Activated CD8-positive, alpha-beta memory T cell treated with anti-CD3 and anti-CD28 coated beads, Interleukin-2, amount 10 ng/mL, durations not matched to agents 7 days and 5 days (primary cell): ENCODE data around the gene CARF. TPM values are rescaled to one million over a fixed set of nuclear protein-coding genes. Genes with fewer than 3 reads are reported as not detected.

Source experiments
- ATAC-seq: fragments of 150-1000 bp; cut with Tn5 transposase; one replicate; pipeline ENCODE4 v1.10.0; 2021; ENCODE audit warnings: moderate library complexity
- CTCF ChIA-PET: fragments of 350-600 bp; sonication (Branson Sonifier 250); formaldehyde crosslinking; loops from one replicate; lab custom pipeline; 2021; ENCODE audit warnings: antibody characterized with exemption; lab: Charles Lee
- DNase-seq: peaks from one replicate; pipeline ENCODE4 v3.0.0-alpha.2; 2020
- H3K27ac Mint-ChIP-seq: one replicate; pipeline ENCODE4 v1.8.0; 2021; ENCODE audit warnings: mild to moderate bottlenecking, mixed read lengths
- H3K27me3 Mint-ChIP-seq: one replicate; pipeline ENCODE4 v1.8.0; 2021; ENCODE audit warnings: mixed read lengths
- H3K36me3 Mint-ChIP-seq: one replicate; pipeline ENCODE4 v1.8.0; 2021; ENCODE audit warnings: mild to moderate bottlenecking, mixed read lengths
- H3K4me1 Mint-ChIP-seq: one replicate; pipeline ENCODE4 v1.8.0; 2021; ENCODE audit warnings: mixed read lengths
- H3K4me3 Mint-ChIP-seq: one replicate; pipeline ENCODE4 v1.8.0; 2021; ENCODE audit warnings: mild to moderate bottlenecking, moderate library complexity, mixed read lengths
- H3K9me3 Mint-ChIP-seq: one replicate; pipeline ENCODE4 v1.8.0; 2022; ENCODE audit warnings: low read depth, mixed read lengths
- total RNA-seq, 2 experiments: library from RNA; stranded (reverse); gene quantifications; one replicate each; pipeline ENCODE4 v1.2.3, GENCODE V29; 2021

The CARF gene
- total RNA-seq, 2 experiments from 2014 or later: 8.2 to 11.5 TPM

DNA sequence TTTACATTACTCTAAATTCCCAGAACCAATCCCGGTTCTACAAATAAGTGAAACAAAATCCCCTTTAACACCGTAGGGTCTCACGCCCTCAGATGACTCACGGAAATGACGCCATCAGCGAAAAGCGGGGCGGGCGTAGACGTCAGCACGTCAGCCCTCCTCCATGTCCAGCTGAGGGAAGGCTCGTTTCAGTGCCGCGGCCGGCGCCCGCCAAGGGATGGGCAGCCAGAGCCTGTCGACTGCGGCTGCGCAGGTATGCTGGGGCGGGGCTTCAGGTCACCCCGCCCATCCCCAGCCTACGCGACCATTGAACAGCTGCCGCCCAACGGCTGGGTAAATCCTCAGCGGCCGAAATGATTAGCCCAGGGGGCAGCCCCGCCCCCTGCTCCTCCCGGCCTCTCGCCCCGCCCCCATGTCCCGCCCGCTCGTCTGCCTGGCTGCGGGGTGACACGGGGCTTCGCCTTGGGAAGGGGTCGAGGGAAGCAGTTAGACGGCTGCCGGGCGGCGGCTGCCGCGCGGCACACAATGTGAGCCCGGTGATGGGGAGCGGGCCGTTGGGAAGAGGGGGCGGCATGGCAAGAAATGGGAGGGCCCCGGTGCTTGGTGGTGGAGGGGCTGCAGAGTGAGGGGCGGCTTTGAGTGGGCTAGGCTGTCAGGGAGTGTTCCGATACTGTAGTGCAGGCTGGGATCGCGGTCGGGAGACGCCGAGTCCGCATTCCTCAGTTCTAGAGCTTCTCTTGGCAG, 102.6 kb downstream of the CARF start, which contains the start of gene NBEAL1:
NBEAL1 (plus strand) TSS at position 420 of the 744 bp plus-strand sequence. CDS start 1,510 bp downstream, outside the sequence.
- H3K27me3 Mint-ChIP-seq: peaks cover 15% of the 10 kb centered on the region
- H3K4me3 Mint-ChIP-seq: peak within 1 kb of the TSS; percentile 95
- CTCF ChIA-PET: interaction anchor here (1.4 kb wide), 1 partner anchor 103 kb away, joined by 8 read pairs; the partner anchor contains the start of genes CARF and WDR12
- peak; percentile 97 for ATAC-seq
- H3K27ac Mint-ChIP-seq: peak within 1 kb of the TSS; percentile 91
- peaks cover 3% of the 10 kb centered on the region for H3K36me3 Mint-ChIP-seq
- no peaks in the 10 kb centered on the region for H3K9me3 Mint-ChIP-seq
- peak; percentile 98 for DNase-seq
- H3K4me1 Mint-ChIP-seq: peaks cover 43% of the 10 kb centered on the region

DNA sequence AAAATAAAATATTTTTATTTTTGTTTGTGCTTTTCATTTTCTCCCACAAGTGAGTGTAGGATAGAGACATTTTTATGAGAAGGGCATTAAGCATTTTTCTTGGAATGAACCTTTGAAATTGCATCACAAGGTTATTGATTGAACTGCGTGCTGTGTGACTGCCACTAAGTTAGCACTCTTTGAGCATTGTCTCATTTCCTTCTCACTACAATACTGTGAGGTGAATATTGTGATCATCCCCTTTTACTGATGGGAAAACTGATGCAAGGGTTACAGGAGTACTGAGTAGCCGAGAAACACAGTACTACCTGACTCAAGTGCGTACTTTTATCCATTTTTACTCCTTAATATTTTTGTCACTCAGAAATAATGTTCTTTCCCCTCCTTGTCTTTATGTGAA, 104.6 kb downstream of the CARF start:
- no peak for DNase-seq
- Mint-ChIP-seq H3K4me1 (peaks cover 43% of the 10 kb centered on the region), H3K27ac (no peak overlapping the region), H3K27me3 (peaks cover under 1% of the 10 kb centered on the region), H3K9me3 (no peaks in the 10 kb centered on the region), H3K4me3 (no peak overlapping the region), H3K36me3 (peaks cover 3% of the 10 kb centered on the region)
- CTCF ChIA-PET: no interaction called here
- ATAC-seq: no peak

DNA sequence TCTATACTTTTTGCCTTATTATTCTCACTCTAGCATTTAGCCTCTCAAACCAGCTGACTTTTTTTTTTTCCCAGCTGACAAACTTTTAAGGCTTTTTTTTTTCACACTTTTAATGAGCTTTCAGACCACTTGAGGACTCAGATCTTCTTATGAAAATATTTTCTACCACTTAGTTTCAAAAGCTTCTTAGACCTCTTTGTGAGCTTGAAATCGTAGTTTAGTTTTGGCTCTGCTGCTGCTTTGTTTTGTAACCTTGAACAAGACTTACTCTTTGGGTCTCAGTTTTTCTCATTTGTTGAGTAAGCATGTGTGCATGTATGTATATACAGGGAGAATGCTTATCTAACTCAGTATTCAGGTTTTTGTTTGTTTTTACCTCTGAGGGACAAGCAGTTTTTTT, 106.1 kb downstream of the CARF start:
- peaks cover 3% of the 10 kb centered on the region for H3K36me3 Mint-ChIP-seq
- ATAC-seq (no peak), DNase-seq (no peak)
- CTCF ChIA-PET: interaction anchor here (0.7 kb wide), 1 partner anchor 11 kb away, joined by 3 read pairs; no protein-coding TSS in a partner anchor
- no peaks in the 10 kb centered on the region for H3K27me3 Mint-ChIP-seq
- no peak overlapping the region for H3K27ac Mint-ChIP-seq
- H3K9me3 Mint-ChIP-seq: no peaks in the 10 kb centered on the region
- peak overlapping the region; percentile 9 for H3K4me3 Mint-ChIP-seq
- peaks cover 44% of the 10 kb centered on the region for H3K4me1 Mint-ChIP-seq

DNA sequence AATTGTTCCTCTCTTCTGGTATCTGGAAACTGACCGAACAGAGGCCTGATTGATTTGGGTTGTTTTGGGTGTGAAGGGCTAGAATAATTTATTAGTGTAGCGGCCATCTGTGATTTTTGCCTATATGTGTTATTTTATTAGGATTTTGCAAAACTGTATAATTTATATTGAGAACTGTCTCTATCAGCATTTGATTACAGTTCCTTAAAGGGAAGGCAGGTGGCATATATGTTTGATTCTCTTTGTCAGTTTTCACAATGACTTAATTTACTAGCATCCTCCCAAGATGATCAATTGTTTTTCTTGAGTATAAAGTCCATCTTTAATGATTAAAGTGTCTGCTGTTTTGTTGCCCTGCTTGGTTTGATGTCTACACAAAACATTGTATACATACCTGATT, 107.1 kb downstream of the CARF start:
- no peak overlapping the region for H3K4me3 Mint-ChIP-seq
- ATAC-seq (no peak), DNase-seq (no peak)
- CTCF ChIA-PET: no interaction called here
- H3K27ac Mint-ChIP-seq: peak overlapping the region; percentile 20
- H3K27me3 Mint-ChIP-seq: no peaks in the 10 kb centered on the region
- peaks cover 3% of the 10 kb centered on the region for H3K36me3 Mint-ChIP-seq
- no peaks in the 10 kb centered on the region for H3K9me3 Mint-ChIP-seq
- H3K4me1 Mint-ChIP-seq: peaks cover 37% of the 10 kb centered on the region

DNA sequence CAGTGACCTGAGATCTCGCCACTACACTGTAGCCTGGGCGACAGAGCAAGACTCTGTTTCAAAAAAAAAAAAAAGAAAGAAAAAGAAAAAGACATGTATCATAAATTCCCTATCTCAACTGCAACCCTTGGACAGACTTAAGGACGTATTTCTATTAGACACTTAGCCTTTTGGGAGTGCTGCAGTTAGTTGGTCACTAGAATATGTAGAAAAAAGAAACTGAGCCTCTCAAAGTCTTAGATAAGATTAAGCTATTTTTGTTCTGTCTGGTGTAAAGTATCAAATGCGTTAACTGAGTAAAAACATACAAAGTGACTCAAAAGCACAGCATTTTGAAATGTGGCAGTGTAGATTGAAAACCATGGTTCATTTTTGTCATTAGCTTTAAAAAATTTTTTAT, 109.9 kb downstream of the CARF start:
- no peak overlapping the region for H3K27ac Mint-ChIP-seq
- CTCF ChIA-PET: no interaction called here
- no peaks in the 10 kb centered on the region for H3K27me3 Mint-ChIP-seq
- H3K4me3 Mint-ChIP-seq: no peak overlapping the region
- DNase-seq (no peak), ATAC-seq (no peak)
- peaks cover 22% of the 10 kb centered on the region for H3K4me1 Mint-ChIP-seq
- no peaks in the 10 kb centered on the region for H3K9me3 Mint-ChIP-seq
- peaks cover under 1% of the 10 kb centered on the region for H3K36me3 Mint-ChIP-seq

DNA sequence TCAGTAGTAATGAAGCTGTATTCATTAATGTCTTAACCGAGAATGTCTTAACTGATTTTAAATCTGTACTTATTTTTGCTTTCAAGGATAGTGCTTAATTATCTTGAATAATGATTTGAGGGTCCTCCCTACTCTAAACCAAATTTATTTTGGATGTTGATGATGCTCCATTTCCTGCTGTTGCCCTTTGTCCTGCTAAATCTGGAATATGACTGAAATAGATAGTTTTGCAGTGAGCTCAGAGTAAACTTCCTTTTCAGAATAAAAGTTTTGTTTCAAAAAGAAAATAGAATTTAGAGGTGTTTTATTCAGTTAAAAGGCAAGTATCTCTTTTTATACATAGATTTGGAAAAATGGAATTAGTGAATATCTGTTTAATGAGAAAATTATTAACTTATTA, 110.7 kb downstream of the CARF start:
- peaks cover 19% of the 10 kb centered on the region for H3K4me1 Mint-ChIP-seq
- no peaks in the 10 kb centered on the region for H3K27me3 Mint-ChIP-seq
- DNase-seq: no peak
- CTCF ChIA-PET: no interaction called here
- H3K4me3 Mint-ChIP-seq: no peak overlapping the region
- H3K27ac Mint-ChIP-seq: no peak overlapping the region
- no peaks in the 10 kb centered on the region for H3K36me3 Mint-ChIP-seq
- no peaks in the 10 kb centered on the region for H3K9me3 Mint-ChIP-seq
- ATAC-seq: no peak

DNA sequence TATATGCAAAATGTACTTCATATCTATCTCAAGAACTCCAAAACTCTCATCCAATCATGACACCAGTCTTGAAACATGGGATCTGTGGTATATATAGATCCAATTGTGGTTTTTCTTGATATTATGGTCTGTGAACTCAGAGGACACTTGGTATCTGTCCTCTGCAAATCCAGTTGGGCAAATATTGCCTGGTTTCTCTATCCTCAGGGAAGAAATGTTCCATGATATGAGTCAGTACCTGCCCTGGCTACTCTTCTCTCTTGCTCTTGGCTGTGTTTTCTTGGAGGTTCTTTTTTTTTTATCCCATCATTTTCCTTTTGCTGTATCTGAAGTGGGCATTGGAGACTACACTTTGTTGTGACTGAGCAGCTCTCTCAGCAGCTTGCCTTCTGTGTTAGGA, 113.5 kb downstream of the CARF start:
- no peak for DNase-seq
- Mint-ChIP-seq H3K9me3 (no peaks in the 10 kb centered on the region), H3K4me3 (no peak overlapping the region), H3K4me1 (peaks cover 4% of the 10 kb centered on the region), H3K27me3 (no peaks in the 10 kb centered on the region), H3K36me3 (peaks cover 2% of the 10 kb centered on the region), H3K27ac (no peak overlapping the region)
- CTCF ChIA-PET: no interaction called here
- ATAC-seq: no peak

DNA sequence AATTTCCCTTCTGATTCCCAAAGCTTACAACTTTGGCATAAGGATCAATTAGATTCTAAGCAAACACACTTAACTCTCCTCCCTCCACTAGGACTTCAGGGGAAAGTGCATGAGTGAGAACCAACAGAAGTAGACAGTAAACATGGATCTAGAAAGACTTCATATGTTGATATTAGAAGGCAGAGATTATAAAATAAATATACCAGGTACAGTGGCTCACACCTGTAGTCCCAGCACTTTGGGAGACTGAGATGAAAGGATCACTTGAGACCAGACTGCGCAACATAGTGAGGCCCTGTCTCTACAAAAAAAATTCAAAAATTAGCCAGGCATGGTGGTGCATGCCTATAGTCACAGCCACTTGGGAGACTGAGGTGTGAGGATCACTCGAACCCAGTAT, 118.5 kb downstream of the CARF start:
- ATAC-seq (no peak), DNase-seq (no peak)
- Mint-ChIP-seq H3K27ac (no peak overlapping the region), H3K4me3 (no peak overlapping the region), H3K36me3 (peaks cover 8% of the 10 kb centered on the region), H3K4me1 (peaks cover 11% of the 10 kb centered on the region), H3K9me3 (peaks cover 3% of the 10 kb centered on the region), H3K27me3 (no peaks in the 10 kb centered on the region)
- CTCF ChIA-PET: no interaction called here

DNA sequence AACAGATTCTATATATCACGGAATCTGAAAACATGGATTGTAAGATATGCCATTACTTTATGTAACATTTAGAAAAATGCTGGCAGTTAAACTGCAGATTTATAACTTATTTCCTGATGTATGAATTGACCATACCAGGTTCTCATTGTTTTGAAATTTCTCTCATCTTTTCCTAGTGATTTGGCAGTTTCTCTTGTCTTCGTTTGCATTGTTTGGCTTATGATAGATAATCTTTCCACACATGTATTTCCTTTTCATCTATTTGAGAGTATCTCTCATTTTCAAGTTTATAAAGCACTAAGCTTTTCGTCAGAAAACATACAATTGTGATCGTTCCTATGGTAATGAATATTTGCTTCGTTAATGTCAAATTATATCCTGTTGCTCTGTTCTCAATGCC, 118.9 kb downstream of the CARF start:
- no peak overlapping the region for H3K4me3 Mint-ChIP-seq
- CTCF ChIA-PET: no interaction called here
- DNase-seq (no peak), ATAC-seq (no peak)
- H3K9me3 Mint-ChIP-seq: peaks cover 3% of the 10 kb centered on the region
- H3K27me3 Mint-ChIP-seq: no peaks in the 10 kb centered on the region
- H3K27ac Mint-ChIP-seq: no peak overlapping the region
- peaks cover 11% of the 10 kb centered on the region for H3K4me1 Mint-ChIP-seq
- peaks cover 8% of the 10 kb centered on the region for H3K36me3 Mint-ChIP-seq

DNA sequence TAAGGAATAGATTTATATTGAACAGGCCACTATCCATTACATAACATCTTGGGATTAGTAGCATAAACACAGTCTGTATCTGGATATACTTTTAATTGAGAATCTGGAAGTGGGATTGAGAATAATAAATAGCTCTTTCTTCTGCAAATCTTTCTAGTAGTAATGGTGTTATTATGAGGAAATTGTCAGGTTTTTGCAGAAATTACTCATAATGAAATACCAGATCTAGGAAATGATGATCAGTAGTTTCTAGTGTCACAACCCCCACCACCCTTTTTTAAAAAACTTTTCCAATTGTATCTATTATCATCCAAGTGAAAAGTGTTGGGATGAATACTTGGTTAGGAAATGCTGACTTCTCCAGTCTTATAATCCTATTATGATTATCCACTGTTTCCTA, 121.3 kb downstream of the CARF start:
- Mint-ChIP-seq H3K4me1 (peaks cover 11% of the 10 kb centered on the region), H3K36me3 (peaks cover 8% of the 10 kb centered on the region), H3K27ac (no peak overlapping the region), H3K9me3 (peaks cover 3% of the 10 kb centered on the region), H3K27me3 (no peaks in the 10 kb centered on the region), H3K4me3 (no peak overlapping the region)
- DNase-seq (no peak), ATAC-seq (no peak)
- CTCF ChIA-PET: no interaction called here

DNA sequence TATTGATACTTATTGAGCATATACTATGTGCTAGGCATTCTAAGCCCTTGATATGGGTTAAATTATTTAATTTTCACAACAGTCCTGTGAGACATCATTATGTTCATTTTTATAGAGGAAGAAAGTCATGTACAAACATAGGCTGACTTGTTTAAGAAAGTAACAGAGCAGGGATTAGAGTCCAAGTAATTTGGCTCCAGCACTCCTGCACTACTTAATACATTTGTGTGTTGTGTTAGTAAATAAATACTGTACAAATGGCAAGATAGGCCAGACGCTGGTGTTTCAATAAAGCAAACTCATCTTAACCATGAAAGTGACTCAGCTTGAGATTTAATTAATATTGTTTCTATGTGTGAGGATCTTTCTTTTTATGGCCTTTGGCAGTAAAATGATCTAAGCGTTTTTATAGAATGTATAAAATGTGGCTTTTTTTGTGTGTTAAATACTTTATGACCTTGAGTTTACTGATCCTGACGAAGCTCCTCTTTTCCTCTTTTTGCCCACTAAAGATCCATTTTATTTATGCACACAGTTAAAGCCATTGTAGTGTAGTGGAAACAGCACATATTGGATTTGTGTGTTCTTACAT, 123.9 kb downstream of the CARF start:
- H3K27ac Mint-ChIP-seq: no peak overlapping the region
- peaks cover 10% of the 10 kb centered on the region for H3K4me1 Mint-ChIP-seq
- peaks cover 3% of the 10 kb centered on the region for H3K9me3 Mint-ChIP-seq
- no peaks in the 10 kb centered on the region for H3K27me3 Mint-ChIP-seq
- no peak for DNase-seq
- H3K36me3 Mint-ChIP-seq: peaks cover 6% of the 10 kb centered on the region
- no peak for ATAC-seq
- CTCF ChIA-PET: no interaction called here
- no peak overlapping the region for H3K4me3 Mint-ChIP-seq
